Thoracic aorta (tissue), 2 donors: ENCODE results near the gene OAT. TPM values are rescaled to one million over a fixed set of nuclear protein-coding genes. Genes with fewer than 3 reads are reported as not detected.
"Not testable (repeated sequence)": the region's sequence is repeated elsewhere in the genome, so short reads cannot be mapped to it uniquely, and the experiment has no call there.

Source experiments
- ATAC-seq: fragments of 150-250 bp; one replicate; pipeline ENCODE4 v1.8.0; 2017; ENCODE audit warnings: low read depth; ENCODE audit not compliant: insufficient number of reproducible peaks, low FRiP score
- DNase-seq: peaks from one replicate; pipeline ENCODE4 v3.0.0-alpha.2; 2020; ENCODE audit warnings: low spot score
- H3K27ac ChIP-seq, 2 donors: fragments of 200-600 bp; sonication (generic); 1 replicate in 1 of 2; 2 replicates in 1 of 2; pipeline ENCODE4 v1.5.1; 2016; ENCODE audit warnings: mild to moderate bottlenecking in 2 of 2, moderate library complexity in 2 of 2
- H3K27me3 ChIP-seq: fragments of 200-600 bp; sonication (generic); replicated peaks from 2 replicates; pipeline ENCODE4 v1.6.0; 2016; ENCODE audit warnings: mild to moderate bottlenecking; ENCODE audit not compliant: insufficient read depth
- H3K36me3 ChIP-seq: fragments of 200-600 bp; sonication (generic); one replicate; pipeline ENCODE4 v1.5.1; 2016
- H3K4me1 ChIP-seq, 2 donors: fragments of 200-600 bp; sonication (generic); 1 replicate in 1 of 2; 2 replicates in 1 of 2; pipeline versions ENCODE4 v1.5.1 to v1.6.0; 2016; ENCODE audit warnings: low read depth in 2 of 2, mild to moderate bottlenecking in 1 of 2; ENCODE audit not compliant: control insufficient read depth in 1 of 2
- H3K4me3 ChIP-seq: fragments of 200-600 bp; sonication (generic); 2 replicates; pipeline ENCODE4 v1.5.1; 2016; ENCODE audit warnings: mild to moderate bottlenecking
- H3K9me3 ChIP-seq: fragments of 200-600 bp; sonication (generic); 2 replicates; pipeline ENCODE4 v1.5.1; 2016
- CTCF ChIP-seq: fragments of 200-600 bp; sonication (generic); IDR thresholded peaks from one replicate; pipeline ENCODE4 v1.5.1; 2019; ENCODE audit warnings: antibody characterized with exemption
- total RNA-seq, 2 donors: library from RNA; depleted of rRNA; stranded (reverse); fragments of >200 nt; gene quantifications; one replicate each; pipeline versions ENCODE4 v1.1.0 to v1.2.3, GENCODE V29; 2016

Gene OAT
- total RNA-seq, 2 donors from 2014 or later = 74.5 to 83.7 TPM

GRCh38 chr10:124375353-124375614 lies 43.4 kb downstream of the OAT start:
- Histone ChIP-seq H3K9me3 (no peaks in the 10 kb centered on the region), H3K27ac (no peak overlapping the region), H3K4me3 (no peak overlapping the region), H3K27me3 (no peaks in the 10 kb centered on the region), H3K4me1 (peaks cover 6 to 16% of the 10 kb centered on the region in 2 donors), H3K36me3 (no peaks in the 10 kb centered on the region)
- no peak for TF ChIP-seq CTCF
- DNase-seq = no peak
- ATAC-seq = no peak

- H3K36me3 ChIP-seq = no peaks in the 10 kb centered on the region
- no peaks in the 10 kb centered on the region for H3K27me3 ChIP-seq
- DNase-seq = no peak
- no peak for ATAC-seq
- TF ChIP-seq CTCF = no peak
- H3K4me1 ChIP-seq = peaks cover 6 to 15% of the 10 kb centered on the region in 2 donors
- H3K27ac ChIP-seq = no peak overlapping the region
- no peak overlapping the region for H3K4me3 ChIP-seq
- no peaks in the 10 kb centered on the region for H3K9me3 ChIP-seq
These were observed 44.0 kb downstream of the OAT start for GRCh38 chr10:124374535-124375352.

DNA sequence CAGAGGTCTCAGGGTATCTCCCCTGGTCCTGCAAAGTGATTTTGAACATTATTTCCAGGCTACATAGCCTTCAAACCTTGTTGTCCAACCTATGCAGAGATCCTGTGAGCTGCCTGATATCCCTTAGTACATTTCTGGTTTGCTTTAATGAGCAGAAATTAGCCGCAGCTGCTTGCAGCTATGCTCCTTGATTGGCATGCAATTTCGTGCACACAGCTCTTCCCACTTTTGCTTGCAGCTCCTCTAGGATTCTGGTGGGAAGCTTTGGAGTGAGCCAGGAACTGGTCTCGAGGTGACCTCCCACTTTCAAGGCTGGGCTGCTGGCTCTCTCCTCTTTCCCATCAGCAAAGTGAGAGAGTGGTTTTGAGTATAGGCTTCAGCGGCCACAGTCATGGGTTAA lies 45.8 kb downstream of the OAT start:
- Histone ChIP-seq H3K27me3 (no peaks in the 10 kb centered on the region), H3K36me3 (no peaks in the 10 kb centered on the region), H3K9me3 (no peaks in the 10 kb centered on the region), H3K27ac (no peak overlapping the region), H3K4me3 (no peak overlapping the region), H3K4me1 (no peaks in the 10 kb centered on the region)
- ATAC-seq (no peak), DNase-seq (no peak)
- TF ChIP-seq CTCF = no peak

DNA sequence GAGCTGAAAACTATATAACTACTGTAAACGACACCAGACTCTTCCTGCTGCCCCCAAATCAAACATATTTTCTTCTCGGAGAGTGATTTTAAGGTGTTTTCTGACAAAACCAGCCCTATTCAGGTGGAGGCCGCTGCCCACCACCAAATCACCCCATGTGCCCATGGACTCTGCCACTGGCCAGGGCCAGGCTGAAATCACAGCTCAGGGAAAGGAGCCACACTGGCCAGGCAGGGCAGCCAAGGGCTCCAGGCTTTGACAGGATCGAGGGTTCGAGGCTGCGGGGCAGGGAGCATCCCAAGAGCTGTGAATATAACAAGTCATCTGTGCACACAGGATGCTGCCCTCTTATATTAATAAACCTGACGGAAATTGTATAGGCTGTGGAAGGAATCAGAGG lies 48.3 kb downstream of the OAT start:
- no peak for TF ChIP-seq CTCF
- H3K9me3 ChIP-seq = no peaks in the 10 kb centered on the region
- H3K27ac ChIP-seq = no peak overlapping the region
- DNase-seq (no peak), ATAC-seq (no peak)
- no peaks in the 10 kb centered on the region for H3K36me3 ChIP-seq
- no peak overlapping the region for H3K4me3 ChIP-seq
- H3K27me3 ChIP-seq = no peaks in the 10 kb centered on the region
- no peaks in the 10 kb centered on the region for H3K4me1 ChIP-seq

- Histone ChIP-seq H3K27ac (no peak overlapping the region), H3K27me3 (no peaks in the 10 kb centered on the region), H3K36me3 (no peaks in the 10 kb centered on the region), H3K9me3 (no peaks in the 10 kb centered on the region), H3K4me1 (no peaks in the 10 kb centered on the region), H3K4me3 (no peak overlapping the region)
- ATAC-seq (no peak), DNase-seq (no peak)
- no peak for TF ChIP-seq CTCF
These were observed 48.7 kb downstream of the OAT start for GRCh38 chr10:124369986-124370385.

GRCh38 chr10:124369533-124369932 lies 49.2 kb downstream of the OAT start:
- not testable (repeated sequence) for H3K27ac ChIP-seq, H3K4me1 ChIP-seq, H3K4me3 ChIP-seq, ATAC-seq, H3K36me3 ChIP-seq, H3K9me3 ChIP-seq, H3K27me3 ChIP-seq, DNase-seq
